ENCODE measurements around the gene CBLN3. TPM values are rescaled to one million over a fixed set of nuclear protein-coding genes. Genes with fewer than 3 reads are reported as not detected.
"Not testable (repeated sequence)": the region's sequence is repeated elsewhere in the genome, so short reads cannot be mapped to it uniquely, and the experiment has no call there.

Gene CBLN3
- total RNA-seq, 2 donors from 2014 or later: 15.7 to 30.7 TPM

- H3K36me3 Mint-ChIP-seq (ENCODE audit: insufficient read depth in 2 of 2): peaks cover 8 to 12% of the 10 kb centered on the region in 2 donors
- not testable (repeated sequence) for DNase-seq; H3K4me3 Mint-ChIP-seq; H3K27me3 Mint-ChIP-seq (ENCODE audit: low read depth); H3K27ac Mint-ChIP-seq; H3K4me1 Mint-ChIP-seq (ENCODE audit: low read depth); ATAC-seq (replicated peaks in 1 of 2); H3K9me3 Mint-ChIP-seq
These were observed 21.4 kb upstream of the CBLN3 start for GRCh38 chr14:24450828-24451227.

GRCh38 chr14:24443053-24443665 is 13.7 kb upstream of the CBLN3 start:
- DNase-seq (no peak), ATAC-seq (replicated peaks in 1 of 2) (no peak)
- Mint-ChIP-seq H3K9me3 (no peaks in the 10 kb centered on the region), H3K4me1 (ENCODE audit: low read depth) (peaks cover 43% of the 10 kb centered on the region), H3K27ac (peak overlapping the region; percentile 99), H3K4me3 (peak overlapping the region; percentile 97), H3K36me3 (ENCODE audit: insufficient read depth in 2 of 2) (peaks cover 10 to 13% of the 10 kb centered on the region in 2 donors), H3K27me3 (ENCODE audit: low read depth) (no peaks in the 10 kb centered on the region)

- ATAC-seq (replicated peaks in 1 of 2): peak; percentile 90
- peaks cover 10 to 13% of the 10 kb centered on the region in 2 donors for H3K36me3 Mint-ChIP-seq (ENCODE audit: insufficient read depth in 2 of 2)
- H3K27ac Mint-ChIP-seq: peak within 1 kb of the TSS; percentile 99
- no peaks in the 10 kb centered on the region for H3K9me3 Mint-ChIP-seq
- H3K4me1 Mint-ChIP-seq (ENCODE audit: low read depth): peaks cover 43% of the 10 kb centered on the region
- DNase-seq: peak; percentile 95 to 97
- H3K27me3 Mint-ChIP-seq (ENCODE audit: low read depth): no peaks in the 10 kb centered on the region
- peak within 1 kb of the TSS; percentile 97 for H3K4me3 Mint-ChIP-seq
These were observed 13.0 kb upstream of the CBLN3 start, which contains the start of gene SDR39U1 for GRCh38 chr14:24442240-24443052. Gene SDR39U1, minus strand, starts transcription at chr14:24442776. Its CDS starts 7 bp downstream, at chr14:24442769.

GRCh38 chr14:24441904-24442239 is 12.4 kb upstream of the CBLN3 start:
- ATAC-seq (replicated peaks in 1 of 2): no peak
- H3K4me3 Mint-ChIP-seq: peak overlapping the region; percentile 97
- peak overlapping the region; percentile 99 for H3K27ac Mint-ChIP-seq
- H3K27me3 Mint-ChIP-seq (ENCODE audit: low read depth): no peaks in the 10 kb centered on the region
- no peak for DNase-seq
- H3K4me1 Mint-ChIP-seq (ENCODE audit: low read depth): peaks cover 46% of the 10 kb centered on the region
- H3K9me3 Mint-ChIP-seq: no peaks in the 10 kb centered on the region
- H3K36me3 Mint-ChIP-seq (ENCODE audit: insufficient read depth in 2 of 2): peaks cover 10 to 13% of the 10 kb centered on the region in 2 donors

- H3K36me3 Mint-ChIP-seq (ENCODE audit: insufficient read depth in 2 of 2): peaks cover 10 to 13% of the 10 kb centered on the region in 2 donors
- H3K4me1 Mint-ChIP-seq (ENCODE audit: low read depth): peaks cover 50% of the 10 kb centered on the region
- ATAC-seq (replicated peaks in 1 of 2) (no peak), DNase-seq (no peak)
- no peaks in the 10 kb centered on the region for H3K27me3 Mint-ChIP-seq (ENCODE audit: low read depth)
- H3K9me3 Mint-ChIP-seq: no peaks in the 10 kb centered on the region
- peak overlapping the region; percentile 97 for H3K4me3 Mint-ChIP-seq
- peak overlapping the region; percentile 99 for H3K27ac Mint-ChIP-seq
These were observed 12.0 kb upstream of the CBLN3 start for GRCh38 chr14:24441485-24441884.

- Mint-ChIP-seq H3K27ac (peak overlapping the region; percentile 40), H3K9me3 (no peaks in the 10 kb centered on the region), H3K4me3 (peak overlapping the region; percentile 97), H3K4me1 (ENCODE audit: low read depth) (peaks cover 51% of the 10 kb centered on the region), H3K27me3 (ENCODE audit: low read depth) (no peaks in the 10 kb centered on the region), H3K36me3 (ENCODE audit: insufficient read depth in 2 of 2) (peaks cover 9 to 15% of the 10 kb centered on the region in 2 donors)
- no peak for DNase-seq
- ATAC-seq (replicated peaks in 1 of 2): no peak
These were observed 11.3 kb upstream of the CBLN3 start for GRCh38 chr14:24440606-24441399.

GRCh38 chr14:24439830-24440605 is 10.6 kb upstream of the CBLN3 start:
- peaks cover 54% of the 10 kb centered on the region for H3K4me1 Mint-ChIP-seq (ENCODE audit: low read depth)
- no peaks in the 10 kb centered on the region for H3K27me3 Mint-ChIP-seq (ENCODE audit: low read depth)
- H3K36me3 Mint-ChIP-seq (ENCODE audit: insufficient read depth in 2 of 2): peaks cover 9 to 18% of the 10 kb centered on the region in 2 donors
- peak overlapping the region; percentile 6 for H3K27ac Mint-ChIP-seq
- DNase-seq (no peak), ATAC-seq (replicated peaks in 1 of 2) (no peak)
- no peaks in the 10 kb centered on the region for H3K9me3 Mint-ChIP-seq
- H3K4me3 Mint-ChIP-seq: no peak overlapping the region

GRCh38 chr14:24439257-24439656 is 9.8 kb upstream of the CBLN3 start:
- Mint-ChIP-seq H3K4me1 (ENCODE audit: low read depth) (peaks cover 60% of the 10 kb centered on the region), H3K36me3 (ENCODE audit: insufficient read depth in 2 of 2) (peaks cover 9 to 18% of the 10 kb centered on the region in 2 donors), H3K4me3 (no peak overlapping the region), H3K9me3 (no peaks in the 10 kb centered on the region), H3K27ac (peak overlapping the region; percentile 6), H3K27me3 (ENCODE audit: low read depth) (no peaks in the 10 kb centered on the region)
- DNase-seq (no peak), ATAC-seq (replicated peaks in 1 of 2) (no peak)

- Mint-ChIP-seq H3K36me3 (ENCODE audit: insufficient read depth in 2 of 2) (peaks cover 7 to 20% of the 10 kb centered on the region in 2 donors), H3K9me3 (no peaks in the 10 kb centered on the region), H3K27ac (peak overlapping the region; percentile 75), H3K4me3 (no peak overlapping the region), H3K4me1 (ENCODE audit: low read depth) (peaks cover 58% of the 10 kb centered on the region), H3K27me3 (ENCODE audit: low read depth) (no peaks in the 10 kb centered on the region)
- no peak for DNase-seq
- no peak for ATAC-seq (replicated peaks in 1 of 2)
These were observed 9.0 kb upstream of the CBLN3 start for GRCh38 chr14:24438223-24439097.

GRCh38 chr14:24437736-24438067 is 8.2 kb upstream of the CBLN3 start:
- Mint-ChIP-seq H3K36me3 (ENCODE audit: insufficient read depth in 2 of 2) (peaks cover 5 to 20% of the 10 kb centered on the region in 2 donors), H3K4me3 (no peak overlapping the region), H3K9me3 (no peaks in the 10 kb centered on the region), H3K27me3 (ENCODE audit: low read depth) (no peaks in the 10 kb centered on the region), H3K4me1 (ENCODE audit: low read depth) (peaks cover 54% of the 10 kb centered on the region), H3K27ac (no peak overlapping the region)
- DNase-seq (no peak), ATAC-seq (replicated peaks in 1 of 2) (no peak)

- no peak for ATAC-seq (replicated peaks in 1 of 2)
- no peaks in the 10 kb centered on the region for H3K9me3 Mint-ChIP-seq
- H3K4me1 Mint-ChIP-seq (ENCODE audit: low read depth): peaks cover 49% of the 10 kb centered on the region
- H3K36me3 Mint-ChIP-seq (ENCODE audit: insufficient read depth in 2 of 2): peaks cover 5 to 21% of the 10 kb centered on the region in 2 donors
- DNase-seq: no peak
- H3K4me3 Mint-ChIP-seq: no peak overlapping the region
- no peaks in the 10 kb centered on the region for H3K27me3 Mint-ChIP-seq (ENCODE audit: low read depth)
- H3K27ac Mint-ChIP-seq: peak overlapping the region; percentile 16
These were observed 7.7 kb upstream of the CBLN3 start for GRCh38 chr14:24437020-24437735.

Data from activated T-cell treated with anti-CD3 and anti-CD28 coated beads, Interleukin-2, amount 50 U/mL, for 72 hours (primary cell).